WTC11 (cell line): ENCODE data around the gene CCNF. TPM values are rescaled to one million over a fixed set of nuclear protein-coding genes. Genes with fewer than 3 reads are reported as not detected.

ENCODE experiments used
- ATAC-seq: fragments of 200-7000 bp; cut with Tn5 transposase; 2 replicates; pipeline ENCODE4 v1.10.0; 2021; ENCODE audit warnings: mild to moderate bottlenecking, moderate library complexity
- CTCF ChIA-PET: fragments of 300-600 bp; sonication (Branson Sonifier 250); formaldehyde crosslinking; loops from one replicate; lab custom pipeline; 2021; ENCODE audit warnings: antibody characterized with exemption; lab: Charles Lee
- POLR2A ChIA-PET: fragments of 350-600 bp; sonication (Branson Sonifier 250); formaldehyde crosslinking; loops from one replicate; lab custom pipeline; 2021; ENCODE audit warnings: antibody characterized with exemption; lab: Charles Lee
- DNase-seq: peaks from one replicate; pipeline ENCODE4 v3.0.0; 2021; ENCODE audit warnings: low spot score
- H3K27ac Mint-ChIP-seq: 2 replicates; pipeline ENCODE4 v1.8.0; 2021; ENCODE audit warnings: mixed read lengths
- H3K27me3 Mint-ChIP-seq: 2 replicates; pipeline ENCODE4 v1.8.0; 2021; ENCODE audit warnings: low read depth, mild to moderate bottlenecking, moderate library complexity, mixed read lengths
- H3K36me3 Mint-ChIP-seq: 2 replicates; pipeline ENCODE4 v1.8.0; 2021; ENCODE audit warnings: mixed read lengths
- H3K4me1 Mint-ChIP-seq: 2 replicates; pipeline ENCODE4 v1.8.0; 2022; ENCODE audit warnings: mixed read lengths
- H3K4me3 Mint-ChIP-seq: 2 replicates; pipeline ENCODE4 v1.8.0; 2021; ENCODE audit warnings: mild to moderate bottlenecking, moderate library complexity, mixed read lengths
- H3K9me3 Mint-ChIP-seq: 2 replicates; pipeline ENCODE4 v1.8.0; 2021; ENCODE audit warnings: mixed read lengths
- ATF1 ChIP-seq: sonication (generic); formaldehyde crosslinking; IDR thresholded peaks from 2 replicates; pipeline ENCODE4 v1.8.1; 2023; ENCODE audit warnings: mild to moderate bottlenecking, moderate library complexity, missing genetic modification reagents
- E2F4 ChIP-seq: sonication (generic); formaldehyde crosslinking; IDR thresholded peaks from 2 replicates; pipeline ENCODE4 v1.8.1; 2022; ENCODE audit warnings: low read depth, mild to moderate bottlenecking, moderate library complexity, missing genetic modification reagents, borderline replicate concordance
- E2F5 ChIP-seq: sonication (generic); formaldehyde crosslinking; IDR thresholded peaks from 2 replicates; pipeline ENCODE4 v1.8.1; 2022; ENCODE audit warnings: mild to moderate bottlenecking, moderate library complexity, missing genetic modification reagents
- GABPB1 ChIP-seq: sonication (generic); formaldehyde crosslinking; IDR thresholded peaks from 2 replicates; pipeline ENCODE4 v1.8.1; 2023; ENCODE audit warnings: mild to moderate bottlenecking, missing genetic modification reagents
- HMGXB4 ChIP-seq: sonication (generic); formaldehyde crosslinking; IDR thresholded peaks from 2 replicates; pipeline ENCODE4 v1.8.1; 2023; ENCODE audit warnings: mild to moderate bottlenecking, moderate library complexity, missing genetic modification reagents
- JAZF1 ChIP-seq: fragments of 250-450 bp; sonication (Bioruptor Pico); IDR thresholded peaks from 2 replicates; pipeline ENCODE4 v1.9.0; 2021; ENCODE audit warnings: moderate library complexity, mild to moderate bottlenecking, inconsistent platforms
- MLX ChIP-seq: sonication (generic); formaldehyde crosslinking; IDR thresholded peaks from 2 replicates; pipeline ENCODE4 v1.8.1; 2023; ENCODE audit warnings: mild to moderate bottlenecking, missing genetic modification reagents, moderate library complexity
- MYBL2 ChIP-seq: sonication (generic); formaldehyde crosslinking; IDR thresholded peaks from 2 replicates; pipeline ENCODE4 v1.8.1; 2023; ENCODE audit warnings: mild to moderate bottlenecking, moderate library complexity, missing genetic modification reagents
- NR1H2 ChIP-seq: sonication (generic); formaldehyde crosslinking; IDR thresholded peaks from 2 replicates; pipeline ENCODE4 v1.9.0; 2021; ENCODE audit warnings: mild to moderate bottlenecking, moderate library complexity, missing genetic modification reagents
- TCF7 ChIP-seq: sonication (generic); formaldehyde crosslinking; IDR thresholded peaks from 2 replicates; pipeline ENCODE4 v1.8.0; 2022; ENCODE audit warnings: mild to moderate bottlenecking, low read depth, missing genetic modification reagents, moderate library complexity
- TEAD4 ChIP-seq: sonication (generic); formaldehyde crosslinking; IDR thresholded peaks from 2 replicates; pipeline ENCODE4 v1.8.0; 2022; ENCODE audit warnings: mild to moderate bottlenecking, missing genetic modification reagents
- ZNF416 ChIP-seq: fragments of 250-450 bp; sonication (Bioruptor Pico); IDR thresholded peaks from 2 replicates; pipeline ENCODE4 v1.9.0; 2021; ENCODE audit warnings: mild to moderate bottlenecking, inconsistent platforms
- ZNF423 ChIP-seq: fragments of 250-450 bp; sonication (Bioruptor Pico); IDR thresholded peaks from 2 replicates; pipeline ENCODE4 v2.1.2; 2022; ENCODE audit warnings: mild to moderate bottlenecking, moderate library complexity
- ZSCAN18 ChIP-seq: fragments of 250-450 bp; sonication (Bioruptor Pico); IDR thresholded peaks from 2 replicates; pipeline ENCODE4 v2.1.2; 2022; ENCODE audit warnings: mild to moderate bottlenecking, moderate library complexity
- total RNA-seq: library from RNA; stranded (reverse); gene quantifications from 3 replicates; pipeline ENCODE4 v1.2.3, GENCODE V29; 2021

The CCNF gene
- total RNA-seq, 1 experiment from 2014 or later: 65.7 TPM

GRCh38 chr16:2467528-2468232 lies 38.4 kb downstream of the CCNF start (continued):
- TF ChIP-seq ZNF416 (CRISPR knock-in tag): no peak
- TF ChIP-seq JAZF1 (CRISPR knock-in tag): no peak
- no peak for TF ChIP-seq E2F4
- TF ChIP-seq TEAD4: no peak
- peak; percentile 78; the same call in 1 of the 2 replicates for TF ChIP-seq E2F5
- TF ChIP-seq ZNF423 (CRISPR knock-in tag): peak; percentile 87
- TF ChIP-seq ATF1: no peak
- no peak for TF ChIP-seq HMGXB4
- TF ChIP-seq GABPB1 (CRISPR knock-in tag): no peak
- TF ChIP-seq MYBL2 (CRISPR knock-in tag): 0 out of 2 replicates have a peak, but pooled peaks have one; percentile 37
- no peak for TF ChIP-seq NR1H2 (CRISPR knock-in tag)
- no peak for TF ChIP-seq MLX (CRISPR knock-in tag)
- TF ChIP-seq ZSCAN18 (CRISPR knock-in tag): no peak
- 0 out of 2 replicates have a peak, but pooled peaks have one; percentile 26 for TF ChIP-seq TCF7 (CRISPR knock-in tag)

- ChIA-PET CTCF (interaction anchor here (0.5 to 5.9 kb wide), 7 partner anchors 8 to 588 kb away, joined by 3 to 53 read pairs (median 3); partner anchors contain the start of genes DNASE1L2, ECI1 and TEDC2), POLR2A (interaction anchor here (0.6 to 3.3 kb wide), 4 partner anchors 9 to 52 kb away, joined by 3 to 15 read pairs (median 4); partner anchors contain the start of genes AMDHD2 and TEDC2)
- TF ChIP-seq TEAD4: no peak
- TF ChIP-seq MLX (CRISPR knock-in tag): no peak
- 0 out of 2 replicates have a peak, but pooled peaks cover 4% of the 10 kb centered on the region for H3K36me3 Mint-ChIP-seq
- ATAC-seq (peak; percentile 5), DNase-seq (peak; percentile 37)
- peaks cover 36% of the 10 kb centered on the region for H3K27me3 Mint-ChIP-seq
- peaks cover 18% of the 10 kb centered on the region for H3K4me1 Mint-ChIP-seq
- H3K27ac Mint-ChIP-seq: no peak overlapping the region
- no peaks in the 10 kb centered on the region for H3K9me3 Mint-ChIP-seq
- peak overlapping the region; percentile 59 for H3K4me3 Mint-ChIP-seq
These were observed 39.0 kb downstream of the CCNF start for GRCh38 chr16:2468233-2468724.
